Measurements from ENCODE around the gene ECT2L.

DNA sequence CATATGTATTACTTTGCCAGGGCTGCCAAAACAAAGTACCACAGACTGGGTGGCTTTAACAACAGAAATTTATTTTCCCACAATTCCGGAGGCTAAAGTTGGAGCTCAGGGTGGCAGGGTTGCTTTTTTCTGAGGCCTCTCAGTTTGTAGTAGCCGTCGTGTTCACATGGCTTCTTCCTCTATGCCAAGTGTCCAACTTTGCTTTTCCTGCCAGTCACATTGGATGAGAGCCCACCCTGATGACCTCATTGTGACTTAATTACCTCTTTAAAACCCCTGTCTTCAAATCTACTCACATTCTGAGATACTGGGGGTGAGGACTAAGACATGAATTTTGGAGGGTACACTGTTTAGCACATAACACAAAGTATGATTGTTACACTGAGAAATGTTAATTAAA, 9.9 kb upstream of the ECT2L start:
- TF ChIP-seq, protein P1, sequence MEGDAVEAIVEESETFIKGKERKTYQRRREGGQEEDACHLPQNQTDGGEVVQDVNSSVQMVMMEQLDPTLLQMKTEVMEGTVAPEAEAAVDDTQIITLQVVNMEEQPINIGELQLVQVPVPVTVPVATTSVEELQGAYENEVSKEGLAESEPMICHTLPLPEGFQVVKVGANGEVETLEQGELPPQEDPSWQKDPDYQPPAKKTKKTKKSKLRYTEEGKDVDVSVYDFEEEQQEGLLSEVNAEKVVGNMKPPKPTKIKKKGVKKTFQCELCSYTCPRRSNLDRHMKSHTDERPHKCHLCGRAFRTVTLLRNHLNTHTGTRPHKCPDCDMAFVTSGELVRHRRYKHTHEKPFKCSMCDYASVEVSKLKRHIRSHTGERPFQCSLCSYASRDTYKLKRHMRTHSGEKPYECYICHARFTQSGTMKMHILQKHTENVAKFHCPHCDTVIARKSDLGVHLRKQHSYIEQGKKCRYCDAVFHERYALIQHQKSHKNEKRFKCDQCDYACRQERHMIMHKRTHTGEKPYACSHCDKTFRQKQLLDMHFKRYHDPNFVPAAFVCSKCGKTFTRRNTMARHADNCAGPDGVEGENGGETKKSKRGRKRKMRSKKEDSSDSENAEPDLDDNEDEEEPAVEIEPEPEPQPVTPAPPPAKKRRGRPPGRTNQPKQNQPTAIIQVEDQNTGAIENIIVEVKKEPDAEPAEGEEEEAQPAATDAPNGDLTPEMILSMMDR (conservative IDR thresholded peaks at IDR 0.05; ENCODE audit: low read depth, low read length): no peak
- TF ChIP-seq POLR2A (IDR thresholded peaks at IDR 0.05; ENCODE audit: low read depth, low read length): no peak
- TF ChIP-seq RAD21 (IDR thresholded peaks at IDR 0.05; ENCODE audit: low read length): no peak
- TF ChIP-seq CEBPB (IDR thresholded peaks at IDR 0.05; ENCODE audit: low read depth, low read length): no peak
- no peak for TF ChIP-seq MXI1 (IDR thresholded peaks at IDR 0.05; ENCODE audit: borderline replicate concordance, low read depth, low read length)
- TF ChIP-seq SMC3 (IDR thresholded peaks at IDR 0.05; ENCODE audit: low read depth, low read length): no peak
- TF ChIP-seq MAZ (IDR thresholded peaks at IDR 0.05; ENCODE audit: borderline replicate concordance, low read depth, low read length): no peak
- TF ChIP-seq RCOR1 (IDR thresholded peaks at IDR 0.05; ENCODE audit: insufficient replicate concordance, low read length): no peak
- no peak for TF ChIP-seq MAFK (IDR thresholded peaks at IDR 0.05; ENCODE audit: low read depth, low read length)
- TF ChIP-seq CHD1 (IDR thresholded peaks at IDR 0.05; ENCODE audit: low read depth, low read length): no peak
- TF ChIP-seq, protein P2, sequence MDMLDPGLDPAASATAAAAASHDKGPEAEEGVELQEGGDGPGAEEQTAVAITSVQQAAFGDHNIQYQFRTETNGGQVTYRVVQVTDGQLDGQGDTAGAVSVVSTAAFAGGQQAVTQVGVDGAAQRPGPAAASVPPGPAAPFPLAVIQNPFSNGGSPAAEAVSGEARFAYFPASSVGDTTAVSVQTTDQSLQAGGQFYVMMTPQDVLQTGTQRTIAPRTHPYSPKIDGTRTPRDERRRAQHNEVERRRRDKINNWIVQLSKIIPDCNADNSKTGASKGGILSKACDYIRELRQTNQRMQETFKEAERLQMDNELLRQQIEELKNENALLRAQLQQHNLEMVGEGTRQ (IDR thresholded peaks at IDR 0.05; ENCODE audit: low read depth, low read length): no peak
